Activated T-cell treated with anti-CD3 and anti-CD28 coated beads, Interleukin-2, amount 50 U/mL, for 1 hour (primary cell): Measurements from ENCODE around the gene TMEM30B.
"Not testable (repeated sequence)": the region's sequence is repeated elsewhere in the genome, so short reads cannot be mapped to it uniquely, and the experiment has no call there.

Experiments
- DNase-seq: peaks from one replicate; pipeline ENCODE4 v3.0.0-alpha.2; 2020

Gene TMEM30B

DNA sequence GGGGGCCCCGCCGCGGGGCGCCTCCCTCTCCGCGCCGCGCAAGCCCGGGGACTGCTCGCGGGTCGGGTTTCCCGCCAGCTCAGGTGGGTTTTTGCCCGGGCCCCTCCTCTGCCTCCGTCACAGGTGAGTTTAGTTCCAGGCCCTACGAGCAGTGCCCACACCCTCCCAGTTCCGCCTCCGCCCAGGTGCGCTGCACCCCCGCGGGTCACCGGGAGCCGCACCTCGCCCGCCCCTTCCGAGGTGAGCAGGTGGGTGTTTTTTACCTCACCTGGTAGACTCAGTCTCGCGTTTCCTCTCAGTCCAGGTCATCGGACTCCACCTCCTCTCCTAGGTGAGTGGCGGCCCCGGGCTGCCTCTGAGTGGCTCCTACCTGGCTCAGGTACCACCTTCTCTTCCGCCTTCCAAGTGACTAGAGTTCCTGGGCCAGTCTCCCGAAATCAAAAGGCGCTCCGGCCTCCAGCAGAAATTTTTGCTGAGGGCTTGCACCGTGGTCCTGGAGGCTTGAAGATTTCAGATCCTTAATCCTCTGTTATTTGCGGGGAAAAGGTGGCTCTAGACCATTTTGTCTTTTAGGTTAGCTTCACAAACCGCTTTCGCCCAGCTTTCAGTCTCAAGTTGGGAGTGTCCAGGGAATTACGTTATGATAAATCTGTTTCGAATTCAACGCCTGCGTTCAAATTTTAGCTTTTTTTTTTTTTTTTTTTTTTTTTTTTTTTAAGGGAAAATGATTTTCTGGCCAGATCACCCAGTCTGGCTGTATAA is at the start of gene TMEM30B:
Gene TMEM30B (minus strand): TSS at position 153 of the 762 bp plus-strand sequence. CDS start 191 bp downstream, outside the sequence.
- DNase-seq = peak; percentile 66

DNA sequence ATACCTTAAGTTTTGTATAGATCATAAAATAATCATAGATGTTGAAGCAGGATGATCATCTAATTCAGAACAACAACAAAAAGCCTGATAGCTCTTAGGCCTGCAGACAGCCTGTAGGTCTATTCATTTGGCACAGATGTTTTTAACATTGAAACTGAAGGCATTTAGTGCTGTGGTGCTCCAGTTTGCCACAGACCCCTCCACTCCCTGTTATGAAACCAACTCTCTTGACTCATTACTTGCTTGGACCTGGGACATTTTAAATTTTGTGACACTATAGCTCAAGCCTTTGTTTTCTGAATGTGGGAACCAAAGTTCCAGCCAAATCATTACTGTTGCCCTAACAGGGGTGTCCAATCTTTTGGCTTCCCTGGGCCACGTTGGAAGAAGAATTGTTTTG is 49.4 kb upstream of the TMEM30B start:
- DNase-seq = no peak

- no peak for DNase-seq
These were observed 48.4 kb upstream of the TMEM30B start for GRCh38 chr14:61329478-61330051.

DNA sequence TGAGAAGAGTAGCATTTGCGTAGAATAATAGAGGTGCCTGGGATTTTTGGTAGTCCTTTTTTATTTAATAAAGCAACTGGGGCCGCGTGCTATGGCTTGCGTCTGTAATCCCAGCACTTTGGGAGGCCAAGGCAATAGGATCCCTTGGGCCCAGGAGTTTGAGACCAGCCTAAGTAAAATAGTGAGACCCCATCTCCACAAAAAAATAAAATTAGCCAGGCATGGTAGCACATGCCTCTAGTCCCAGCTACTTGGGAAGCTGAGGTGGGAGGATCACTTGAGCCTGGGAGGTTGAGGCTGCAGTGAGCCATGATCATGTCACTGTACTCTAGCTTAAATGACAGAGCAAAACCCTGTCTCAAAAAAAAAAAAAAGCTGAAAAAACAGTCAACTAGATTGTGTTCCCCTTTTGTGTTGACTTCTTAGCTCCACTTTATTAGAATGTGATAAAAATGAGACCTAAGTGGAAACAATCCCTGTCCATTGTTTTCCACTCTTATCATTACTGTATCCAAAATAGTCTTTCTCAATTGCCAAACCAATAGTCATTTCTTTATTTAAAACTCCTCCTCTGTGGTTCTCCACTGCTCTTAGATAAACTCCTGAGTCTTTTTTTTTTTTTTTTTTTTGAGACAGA is 47.6 kb upstream of the TMEM30B start:
- DNase-seq = no peak

DNA sequence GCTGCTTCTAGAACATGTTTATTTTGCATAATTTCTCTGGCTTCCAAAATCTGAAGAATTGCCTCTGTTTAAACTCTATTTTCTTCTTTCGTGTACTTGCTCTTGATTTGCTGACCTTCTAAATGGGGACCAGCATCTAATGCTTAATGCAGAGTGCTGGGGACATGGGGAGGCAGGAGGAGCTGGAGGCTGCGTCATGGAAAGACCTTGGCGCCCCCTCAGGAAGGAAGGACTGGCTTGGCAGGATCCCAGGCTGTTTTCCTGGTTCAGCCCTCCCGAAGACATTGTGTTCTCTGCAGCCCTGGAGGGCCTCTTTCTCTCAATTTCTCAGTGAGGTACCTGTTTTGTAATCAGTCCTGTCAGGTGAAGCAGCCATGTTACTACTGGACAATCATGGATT is 45.7 kb upstream of the TMEM30B start:
- no peak for DNase-seq

GRCh38 chr14:61326146-61326545 is 45.0 kb upstream of the TMEM30B start:
- DNase-seq = no peak

DNA sequence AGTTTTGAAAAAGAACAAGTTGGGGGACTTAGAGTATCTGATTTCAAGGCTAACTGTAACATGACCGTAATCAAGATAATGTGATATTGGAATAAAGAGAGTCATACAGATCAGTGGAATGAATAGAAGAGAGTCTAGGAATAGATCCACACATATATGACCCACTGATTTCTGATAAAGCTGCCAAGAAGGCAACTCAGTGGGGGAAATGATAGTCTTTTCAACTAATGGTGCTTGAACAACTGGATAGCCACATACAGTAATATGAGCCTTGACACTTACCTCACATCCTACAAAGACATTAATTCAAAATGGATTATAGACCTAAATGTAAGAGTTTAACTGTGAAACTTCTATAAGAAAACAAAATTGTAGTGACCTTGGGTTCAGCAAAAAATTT is 44.0 kb upstream of the TMEM30B start:
- no peak for DNase-seq

DNA sequence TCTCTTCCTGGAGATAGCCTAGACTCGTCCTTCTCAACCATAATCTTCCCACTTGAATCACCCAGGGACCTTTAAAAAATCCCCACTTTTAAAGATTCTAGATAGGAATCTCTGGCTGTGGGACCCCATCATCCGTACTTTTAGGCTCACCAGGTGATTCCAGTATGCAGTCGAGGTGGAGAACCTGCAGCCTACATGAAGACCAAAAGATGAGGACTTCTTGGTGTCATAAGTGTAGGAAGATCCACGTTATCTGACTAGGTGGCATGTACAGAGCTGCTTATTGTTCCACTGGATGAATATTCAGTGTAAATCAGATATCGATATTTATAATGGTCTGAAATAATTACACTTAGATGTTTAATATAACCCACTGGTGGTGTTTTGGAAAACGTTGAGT is 42.8 kb upstream of the TMEM30B start:
- DNase-seq = no peak

- peak; percentile 64 for DNase-seq
These were observed 41.7 kb upstream of the TMEM30B start for GRCh38 chr14:61322799-61323290.

DNA sequence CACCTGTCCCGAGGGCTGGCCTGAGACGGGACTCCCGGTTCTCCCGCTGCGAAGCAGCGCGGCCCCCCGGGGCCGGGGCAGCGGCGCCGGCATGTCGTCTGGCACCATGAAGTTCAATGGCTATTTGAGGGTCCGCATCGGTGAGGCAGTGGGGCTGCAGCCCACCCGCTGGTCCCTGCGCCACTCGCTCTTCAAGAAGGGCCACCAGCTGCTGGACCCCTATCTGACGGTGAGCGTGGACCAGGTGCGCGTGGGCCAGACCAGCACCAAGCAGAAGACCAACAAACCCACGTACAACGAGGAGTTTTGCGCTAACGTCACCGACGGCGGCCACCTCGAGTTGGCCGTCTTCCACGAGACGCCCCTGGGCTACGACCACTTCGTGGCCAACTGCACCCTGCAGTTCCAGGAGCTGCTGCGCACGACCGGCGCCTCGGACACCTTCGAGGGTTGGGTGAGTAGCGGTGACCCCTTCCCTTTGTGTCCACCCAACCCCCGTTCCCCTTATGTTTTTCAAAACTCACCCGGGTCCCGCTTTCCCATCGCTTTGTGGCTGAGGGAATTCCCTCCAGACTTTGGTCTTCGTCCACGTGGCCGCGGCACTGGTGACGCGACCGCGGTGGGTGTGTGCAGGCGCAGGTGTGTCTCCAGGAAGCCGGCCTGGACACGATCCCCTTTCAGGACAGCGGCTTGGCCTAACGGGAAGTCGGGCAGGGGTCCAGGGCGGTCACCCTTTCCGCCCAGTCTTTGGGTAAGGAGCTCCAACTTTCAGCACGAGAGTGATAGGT is 41.1 kb upstream of the TMEM30B start:
- DNase-seq = peak; percentile 68

DNA sequence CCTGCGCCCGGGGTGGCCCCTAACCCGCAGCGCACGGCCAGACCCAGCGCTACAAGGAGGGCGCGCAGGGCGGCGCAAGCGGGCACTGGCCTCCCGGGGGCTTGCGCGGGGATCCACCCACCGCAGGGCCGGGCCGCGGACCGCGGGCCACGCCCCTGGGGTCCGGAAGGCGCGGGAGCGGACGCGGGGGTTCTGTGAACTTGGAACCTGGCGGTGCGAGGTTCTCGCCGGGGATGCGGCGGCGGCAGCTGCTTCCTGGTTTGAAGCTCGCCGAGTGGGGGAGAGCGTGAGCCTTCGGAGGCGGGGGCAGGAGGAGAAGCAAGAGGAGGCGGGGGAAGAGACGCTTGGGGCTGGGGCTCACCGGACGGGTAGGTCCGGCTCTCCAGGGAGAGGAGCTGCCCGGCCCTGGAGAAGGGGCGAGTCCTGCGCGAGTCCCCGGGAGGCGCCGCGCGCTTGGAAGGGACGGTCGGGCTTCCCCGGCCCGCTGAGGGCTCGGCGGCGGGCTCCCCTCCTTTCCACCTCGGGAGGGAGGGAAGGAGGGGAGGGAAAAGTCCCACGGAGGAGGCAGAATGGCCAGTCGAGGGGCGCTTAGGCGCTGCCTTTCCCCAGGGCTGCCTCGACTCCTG is 40.4 kb upstream of the TMEM30B start, which contains the start of gene PRKCH:
Gene PRKCH (plus strand): TSS at position 195 of the 626 bp plus-strand sequence. CDS start 523 bp downstream, outside the sequence.
- DNase-seq = peak; percentile 85

- DNase-seq = no peak
These were observed 39.8 kb upstream of the TMEM30B start for GRCh38 chr14:61320806-61321384.

- not testable (repeated sequence) for DNase-seq
These were observed 39.0 kb upstream of the TMEM30B start for GRCh38 chr14:61320170-61320569.

DNA sequence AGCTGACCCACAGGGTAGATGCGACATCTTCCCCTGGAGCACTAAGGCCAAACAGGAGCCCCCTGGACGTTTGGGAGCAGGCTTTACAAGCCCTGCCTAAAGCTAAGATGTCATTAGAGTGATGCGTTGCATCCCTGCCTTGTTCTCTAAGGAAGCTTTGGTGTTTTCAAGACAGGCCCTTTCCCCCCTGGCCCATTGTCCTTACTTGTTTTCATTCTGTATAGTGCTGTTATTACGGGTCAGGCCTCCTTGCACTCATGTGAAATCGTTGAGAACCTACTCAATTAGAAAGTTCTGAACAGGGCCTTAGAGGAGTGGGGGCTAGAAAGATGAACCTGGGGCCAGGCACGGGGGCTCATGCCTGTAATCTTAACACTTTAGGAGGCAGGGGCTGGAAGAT is 38.6 kb upstream of the TMEM30B start:
- no peak for DNase-seq

- no peak for DNase-seq
These were observed 37.9 kb upstream of the TMEM30B start for GRCh38 chr14:61319086-61319485.

GRCh38 chr14:61315313-61315712 is 34.2 kb upstream of the TMEM30B start:
- DNase-seq = no peak

DNA sequence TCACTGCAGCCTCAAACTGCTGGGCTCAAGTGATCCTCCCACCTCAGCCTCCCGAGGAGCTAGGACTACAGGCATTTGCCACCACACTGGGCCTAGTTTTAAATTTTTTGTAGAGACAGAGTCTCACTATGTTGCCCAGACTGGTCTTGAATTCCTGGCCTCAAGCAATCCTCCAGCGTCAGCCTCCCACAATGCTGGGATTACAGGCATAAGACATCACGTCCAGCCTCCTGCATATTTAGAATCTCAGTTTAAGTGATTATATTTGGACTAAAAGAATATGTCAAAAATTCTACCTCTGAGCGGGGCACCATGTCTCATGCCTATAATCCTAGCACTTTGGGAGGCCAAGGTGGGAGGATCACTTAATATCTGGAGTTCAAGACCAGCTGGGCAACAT is 27.6 kb upstream of the TMEM30B start:
- not testable (repeated sequence) for DNase-seq

- DNase-seq = no peak
These were observed 27.1 kb upstream of the TMEM30B start for GRCh38 chr14:61308198-61308597.

DNA sequence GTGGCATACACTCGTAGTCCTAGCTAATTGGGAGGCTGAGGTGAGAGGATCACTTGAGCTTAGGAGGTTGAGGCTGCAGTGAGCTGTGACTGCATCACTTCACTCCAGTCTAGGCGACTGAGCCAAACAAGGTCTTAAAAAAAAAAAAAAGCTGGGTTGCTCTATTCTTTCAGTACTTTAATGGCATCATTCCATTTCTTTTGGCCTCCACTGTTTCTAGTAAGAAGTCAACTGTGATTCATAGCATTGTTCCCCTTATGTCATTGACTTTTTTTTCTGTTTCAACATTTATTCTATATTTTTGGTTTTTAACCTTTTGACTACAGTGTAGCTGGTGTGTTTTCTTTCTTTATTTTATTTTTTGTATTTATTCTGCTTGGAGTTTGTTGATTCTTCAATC is 23.6 kb upstream of the TMEM30B start:
- DNase-seq = no peak

DNA sequence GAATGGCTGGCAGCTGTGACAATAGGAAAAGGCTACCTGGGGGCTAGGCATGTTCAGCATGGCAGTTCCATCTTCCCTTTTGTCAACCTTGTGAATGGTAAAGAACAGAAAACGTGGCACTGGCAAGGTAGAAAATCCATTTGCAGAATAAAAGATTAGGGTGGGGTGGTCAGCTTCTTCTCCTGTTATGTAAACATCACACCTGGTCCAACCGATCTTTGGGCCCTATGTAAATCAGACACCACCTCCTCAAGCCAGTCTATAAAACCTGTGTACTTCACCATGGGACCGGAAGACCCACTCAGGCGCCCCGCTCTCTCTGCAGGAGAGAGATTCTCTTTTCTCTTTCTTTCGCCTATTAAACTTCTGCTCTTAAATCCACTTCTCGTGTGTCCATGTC is 19.6 kb upstream of the TMEM30B start:
- no peak for DNase-seq

DNA sequence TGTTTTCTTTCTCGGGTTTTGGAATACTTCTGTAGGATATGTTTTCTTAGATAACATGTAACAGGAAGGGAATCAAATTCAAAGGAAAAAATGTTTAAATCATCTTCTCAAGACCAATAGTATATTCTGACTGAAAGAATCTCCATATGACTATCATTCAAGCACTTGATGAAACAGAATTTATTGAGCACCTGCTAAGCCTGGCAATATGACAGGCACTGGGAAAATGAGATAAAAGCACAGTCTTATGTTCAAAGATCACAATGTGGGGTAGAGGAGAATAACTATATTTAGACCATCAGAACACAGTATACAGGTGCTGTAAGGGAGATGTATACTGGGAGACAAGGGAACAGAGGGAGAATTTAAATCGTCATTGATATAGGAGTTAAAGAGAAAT is 19.1 kb upstream of the TMEM30B start:
- no peak for DNase-seq

- DNase-seq = no peak
These were observed 17.7 kb upstream of the TMEM30B start for GRCh38 chr14:61298824-61299223.
